Measurements from ENCODE around the gene YOD1. TPM values are rescaled to one million over a fixed set of nuclear protein-coding genes. Genes with fewer than 3 reads are reported as not detected.

Gene YOD1
- polyA plus RNA-seq, 1 donor from 2014 or later = 9.3 TPM

DNA sequence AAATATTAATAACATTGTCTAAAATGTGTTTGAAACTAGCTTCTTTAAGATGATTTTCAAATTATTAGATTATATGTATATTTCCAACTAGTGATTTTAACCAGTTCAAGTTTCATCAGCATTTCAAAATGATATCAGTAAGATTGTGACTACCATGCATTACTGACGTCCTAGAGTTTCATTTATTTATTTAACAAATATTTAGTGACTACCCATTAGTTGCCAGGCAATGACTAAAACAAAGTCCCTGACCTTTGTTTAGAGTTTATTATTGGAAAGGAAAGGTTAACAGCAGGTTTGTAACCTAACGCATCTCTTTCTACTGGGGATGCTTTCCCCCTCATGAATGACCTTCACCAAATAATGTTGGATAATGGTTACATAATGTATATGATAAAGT, 30.1 kb upstream of the YOD1 start:
- Histone ChIP-seq H3K4me2 (ENCODE audit: low read length) (no peak overlapping the region), H2AFZ (ENCODE audit: low read depth, low read length) (no peak overlapping the region), H3K9me2 (ENCODE audit: insufficient read depth, low read length) (no peaks in the 10 kb centered on the region), H3K9ac (ENCODE audit: low read length) (no peak overlapping the region), H3K27me3 (ENCODE audit: insufficient read depth, low read depth, low read length) (no peaks in the 10 kb centered on the region), H4K20me1 (ENCODE audit: insufficient read depth) (no peaks in the 10 kb centered on the region), H3K79me2 (replicated peaks; ENCODE audit: insufficient read depth, low read length) (no peaks in the 10 kb centered on the region), H3F3A (ENCODE audit: insufficient read depth, low read length, poor library complexity, severe bottlenecking) (no peaks in the 10 kb centered on the region), H3K36me3 (ENCODE audit: insufficient read depth, low read length) (no peaks in the 10 kb centered on the region), H3K4me3 (ENCODE audit: low read length) (no peak overlapping the region), H3K27ac (ENCODE audit: low read length) (no peak overlapping the region), H3K9me3 (ENCODE audit: low read length) (no peaks in the 10 kb centered on the region)
- TF ChIP-seq POLR2AphosphoS5 (IDR thresholded peaks at IDR 0.05) (no peak), MXI1 (conservative IDR thresholded peaks at IDR 0.05; ENCODE audit: poor library complexity, severe bottlenecking) (no peak), EZH2 (IDR thresholded peaks at IDR 0.05; ENCODE audit: borderline replicate concordance, insufficient read depth, low read length, poor library complexity, severe bottlenecking) (no peak), EP300 (conservative IDR thresholded peaks at IDR 0.05; ENCODE audit: poor library complexity, severe bottlenecking) (no peak), TAF1 (IDR thresholded peaks at IDR 0.05; ENCODE audit: low read depth) (no peak), SMC3 (conservative IDR thresholded peaks at IDR 0.05; ENCODE audit: poor library complexity) (no peak), RAD21 (conservative IDR thresholded peaks at IDR 0.05) (no peak)
- TF ChIP-seq, protein P1, sequence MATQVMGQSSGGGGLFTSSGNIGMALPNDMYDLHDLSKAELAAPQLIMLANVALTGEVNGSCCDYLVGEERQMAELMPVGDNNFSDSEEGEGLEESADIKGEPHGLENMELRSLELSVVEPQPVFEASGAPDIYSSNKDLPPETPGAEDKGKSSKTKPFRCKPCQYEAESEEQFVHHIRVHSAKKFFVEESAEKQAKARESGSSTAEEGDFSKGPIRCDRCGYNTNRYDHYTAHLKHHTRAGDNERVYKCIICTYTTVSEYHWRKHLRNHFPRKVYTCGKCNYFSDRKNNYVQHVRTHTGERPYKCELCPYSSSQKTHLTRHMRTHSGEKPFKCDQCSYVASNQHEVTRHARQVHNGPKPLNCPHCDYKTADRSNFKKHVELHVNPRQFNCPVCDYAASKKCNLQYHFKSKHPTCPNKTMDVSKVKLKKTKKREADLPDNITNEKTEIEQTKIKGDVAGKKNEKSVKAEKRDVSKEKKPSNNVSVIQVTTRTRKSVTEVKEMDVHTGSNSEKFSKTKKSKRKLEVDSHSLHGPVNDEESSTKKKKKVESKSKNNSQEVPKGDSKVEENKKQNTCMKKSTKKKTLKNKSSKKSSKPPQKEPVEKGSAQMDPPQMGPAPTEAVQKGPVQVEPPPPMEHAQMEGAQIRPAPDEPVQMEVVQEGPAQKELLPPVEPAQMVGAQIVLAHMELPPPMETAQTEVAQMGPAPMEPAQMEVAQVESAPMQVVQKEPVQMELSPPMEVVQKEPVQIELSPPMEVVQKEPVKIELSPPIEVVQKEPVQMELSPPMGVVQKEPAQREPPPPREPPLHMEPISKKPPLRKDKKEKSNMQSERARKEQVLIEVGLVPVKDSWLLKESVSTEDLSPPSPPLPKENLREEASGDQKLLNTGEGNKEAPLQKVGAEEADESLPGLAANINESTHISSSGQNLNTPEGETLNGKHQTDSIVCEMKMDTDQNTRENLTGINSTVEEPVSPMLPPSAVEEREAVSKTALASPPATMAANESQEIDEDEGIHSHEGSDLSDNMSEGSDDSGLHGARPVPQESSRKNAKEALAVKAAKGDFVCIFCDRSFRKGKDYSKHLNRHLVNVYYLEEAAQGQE (IDR thresholded peaks at IDR 0.05; ENCODE audit: borderline replicate concordance) = no peak
- TF ChIP-seq, protein P2, sequence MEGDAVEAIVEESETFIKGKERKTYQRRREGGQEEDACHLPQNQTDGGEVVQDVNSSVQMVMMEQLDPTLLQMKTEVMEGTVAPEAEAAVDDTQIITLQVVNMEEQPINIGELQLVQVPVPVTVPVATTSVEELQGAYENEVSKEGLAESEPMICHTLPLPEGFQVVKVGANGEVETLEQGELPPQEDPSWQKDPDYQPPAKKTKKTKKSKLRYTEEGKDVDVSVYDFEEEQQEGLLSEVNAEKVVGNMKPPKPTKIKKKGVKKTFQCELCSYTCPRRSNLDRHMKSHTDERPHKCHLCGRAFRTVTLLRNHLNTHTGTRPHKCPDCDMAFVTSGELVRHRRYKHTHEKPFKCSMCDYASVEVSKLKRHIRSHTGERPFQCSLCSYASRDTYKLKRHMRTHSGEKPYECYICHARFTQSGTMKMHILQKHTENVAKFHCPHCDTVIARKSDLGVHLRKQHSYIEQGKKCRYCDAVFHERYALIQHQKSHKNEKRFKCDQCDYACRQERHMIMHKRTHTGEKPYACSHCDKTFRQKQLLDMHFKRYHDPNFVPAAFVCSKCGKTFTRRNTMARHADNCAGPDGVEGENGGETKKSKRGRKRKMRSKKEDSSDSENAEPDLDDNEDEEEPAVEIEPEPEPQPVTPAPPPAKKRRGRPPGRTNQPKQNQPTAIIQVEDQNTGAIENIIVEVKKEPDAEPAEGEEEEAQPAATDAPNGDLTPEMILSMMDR (IDR thresholded peaks at IDR 0.05; ENCODE audit: poor library complexity, severe bottlenecking) = no peak

DNA sequence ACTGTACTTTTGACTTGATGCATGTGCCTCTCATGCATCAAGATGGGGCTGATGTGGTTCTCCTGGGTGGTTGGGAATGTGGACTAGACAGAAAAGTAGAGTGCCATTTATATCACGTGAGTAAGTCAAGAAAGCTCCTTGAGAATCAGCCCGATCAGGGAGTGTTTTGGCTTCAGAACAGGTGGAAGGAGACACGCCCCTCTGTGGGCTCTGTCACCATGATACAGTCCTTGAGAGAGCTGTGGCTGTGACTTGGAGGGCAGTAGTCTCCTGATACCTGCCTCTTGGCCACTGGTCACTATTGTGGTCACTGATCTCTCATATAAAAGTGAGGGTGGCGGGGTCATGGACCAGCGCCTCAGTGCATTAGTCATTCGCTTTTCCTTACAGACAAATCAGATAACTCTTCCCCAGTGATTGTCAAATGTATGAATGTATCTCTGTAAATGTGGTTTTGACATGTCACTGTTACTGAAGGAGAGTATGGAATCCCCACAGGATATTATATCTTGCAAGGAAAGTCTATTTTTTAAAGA, 28.8 kb upstream of the YOD1 start:
- H2AFZ ChIP-seq (ENCODE audit: low read depth, low read length) = no peak overlapping the region
- no peaks in the 10 kb centered on the region for H3K9me2 ChIP-seq (ENCODE audit: insufficient read depth, low read length)
- H3K4me3 ChIP-seq (ENCODE audit: low read length) = no peak overlapping the region
- H3K4me2 ChIP-seq (ENCODE audit: low read length) = no peak overlapping the region
- H4K20me1 ChIP-seq (ENCODE audit: insufficient read depth) = no peaks in the 10 kb centered on the region
- H3K27ac ChIP-seq (ENCODE audit: low read length) = no peak overlapping the region
- no peak overlapping the region for H3K9ac ChIP-seq (ENCODE audit: low read length)
- no peaks in the 10 kb centered on the region for H3F3A ChIP-seq (ENCODE audit: insufficient read depth, low read length, poor library complexity, severe bottlenecking)
- TF ChIP-seq, protein P1 (IDR thresholded peaks at IDR 0.05; ENCODE audit: borderline replicate concordance) = no peak
- TF ChIP-seq EZH2 (IDR thresholded peaks at IDR 0.05; ENCODE audit: borderline replicate concordance, insufficient read depth, low read length, poor library complexity, severe bottlenecking) (no peak), POLR2AphosphoS5 (IDR thresholded peaks at IDR 0.05) (no peak), SMC3 (conservative IDR thresholded peaks at IDR 0.05; ENCODE audit: poor library complexity) (no peak), TAF1 (IDR thresholded peaks at IDR 0.05; ENCODE audit: low read depth) (no peak), EP300 (conservative IDR thresholded peaks at IDR 0.05; ENCODE audit: poor library complexity, severe bottlenecking) (no peak), MXI1 (conservative IDR thresholded peaks at IDR 0.05; ENCODE audit: poor library complexity, severe bottlenecking) (no peak), RAD21 (conservative IDR thresholded peaks at IDR 0.05) (no peak)
- TF ChIP-seq, protein P2 (IDR thresholded peaks at IDR 0.05; ENCODE audit: poor library complexity, severe bottlenecking) = no peak
- no peaks in the 10 kb centered on the region for H3K27me3 ChIP-seq (ENCODE audit: insufficient read depth, low read depth, low read length)
- H3K79me2 ChIP-seq (replicated peaks; ENCODE audit: insufficient read depth, low read length) = no peaks in the 10 kb centered on the region
- no peaks in the 10 kb centered on the region for H3K36me3 ChIP-seq (ENCODE audit: insufficient read depth, low read length)
- no peaks in the 10 kb centered on the region for H3K9me3 ChIP-seq (ENCODE audit: low read length)

Data from neural cell (in vitro differentiated cells).